Ascending aorta (tissue), 2 donors: ENCODE results near the gene TIGD4. TPM values are rescaled to one million over a fixed set of nuclear protein-coding genes. Genes with fewer than 3 reads are reported as not detected.

Experiments used
- DNase-seq, 2 donors: peaks; one replicate each; pipeline ENCODE4 v3.0.0-alpha.2; 2019; ENCODE audit warnings: low spot score in 2 of 2
- H3K27ac ChIP-seq, 2 donors: fragments of 200-600 bp; sonication (generic); one replicate each; pipeline ENCODE4 v1.5.1; 2016 to 2017; ENCODE audit warnings: mild to moderate bottlenecking in 1 of 2
- H3K27me3 ChIP-seq: fragments of 200-600 bp; sonication (generic); one replicate; pipeline ENCODE4 v1.5.1; 2017
- H3K36me3 ChIP-seq, 2 donors: fragments of 200-600 bp; sonication (generic); one replicate each; pipeline ENCODE4 v1.5.1; 2016
- H3K4me1 ChIP-seq, 2 donors: fragments of 200-600 bp; sonication (generic); one replicate each; pipeline ENCODE4 v1.5.1; 2016 to 2017; ENCODE audit warnings: mild to moderate bottlenecking in 1 of 2
- H3K4me3 ChIP-seq, 2 donors: fragments of 200-600 bp; sonication (generic); one replicate each; pipeline ENCODE4 v1.5.1; 2016 to 2017; ENCODE audit warnings: mild to moderate bottlenecking in 1 of 2
- H3K9me3 ChIP-seq, 2 donors: fragments of 200-600 bp; sonication (generic); one replicate each; pipeline ENCODE4 v1.5.1; 2016
- intact Hi-C: fragments of 100-400 bp; cut with DNase I; formaldehyde crosslinking; loops from one replicate; pipeline ENCODE4 v1.15.1; 2023
- total RNA-seq: library from RNA; depleted of rRNA; stranded (reverse); fragments of >200 nt; gene quantifications from one replicate; pipeline ENCODE4 v1.1.0, GENCODE V29; 2016
- TF ChIP-seq, protein P1 (sequence below), 3 experiments: fragments of 200-600 bp in 2 of 3; fragments of 450-650 bp in 1 of 3; sonication (generic) in 2 of 3; IDR thresholded peaks; one replicate each; pipeline ENCODE4 v1.5.1; 2016 to 2019; ENCODE audit warnings: antibody characterized with exemption in 3 of 3, mild to moderate bottlenecking in 1 of 3, moderate library complexity in 1 of 3

Gene TIGD4
- total RNA-seq, 1 donor from 2014 or later: not detected

DNA sequence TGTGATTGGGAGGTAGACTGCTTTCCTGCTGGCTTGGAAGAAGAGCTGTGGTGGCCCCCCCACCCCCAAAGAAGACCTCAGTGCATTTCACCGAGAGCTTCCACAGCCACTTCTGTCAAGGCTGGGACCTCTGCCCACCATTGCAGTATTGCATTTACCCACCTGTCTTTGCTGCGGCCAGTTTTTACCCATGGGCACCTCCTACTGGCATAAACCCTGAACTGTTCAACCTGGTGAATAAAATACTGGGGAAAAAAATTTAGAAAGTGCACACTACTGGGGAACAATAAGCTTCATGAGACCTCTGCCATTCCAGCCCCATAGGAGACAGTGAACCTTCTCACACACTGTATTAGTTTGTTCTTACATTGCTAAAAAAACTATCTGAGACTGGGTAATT lies 40.5 kb upstream of the TIGD4 start:
- Histone ChIP-seq H3K27me3 (no peaks in the 10 kb centered on the region), H3K9me3 (peaks cover 0 to 39% of the 10 kb centered on the region in 2 donors), H3K4me1 (no peaks in the 10 kb centered on the region), H3K36me3 (peaks cover 3 to 19% of the 10 kb centered on the region in 2 donors), H3K4me3 (no peak overlapping the region), H3K27ac (no peak overlapping the region)
- TF ChIP-seq, protein P1, sequence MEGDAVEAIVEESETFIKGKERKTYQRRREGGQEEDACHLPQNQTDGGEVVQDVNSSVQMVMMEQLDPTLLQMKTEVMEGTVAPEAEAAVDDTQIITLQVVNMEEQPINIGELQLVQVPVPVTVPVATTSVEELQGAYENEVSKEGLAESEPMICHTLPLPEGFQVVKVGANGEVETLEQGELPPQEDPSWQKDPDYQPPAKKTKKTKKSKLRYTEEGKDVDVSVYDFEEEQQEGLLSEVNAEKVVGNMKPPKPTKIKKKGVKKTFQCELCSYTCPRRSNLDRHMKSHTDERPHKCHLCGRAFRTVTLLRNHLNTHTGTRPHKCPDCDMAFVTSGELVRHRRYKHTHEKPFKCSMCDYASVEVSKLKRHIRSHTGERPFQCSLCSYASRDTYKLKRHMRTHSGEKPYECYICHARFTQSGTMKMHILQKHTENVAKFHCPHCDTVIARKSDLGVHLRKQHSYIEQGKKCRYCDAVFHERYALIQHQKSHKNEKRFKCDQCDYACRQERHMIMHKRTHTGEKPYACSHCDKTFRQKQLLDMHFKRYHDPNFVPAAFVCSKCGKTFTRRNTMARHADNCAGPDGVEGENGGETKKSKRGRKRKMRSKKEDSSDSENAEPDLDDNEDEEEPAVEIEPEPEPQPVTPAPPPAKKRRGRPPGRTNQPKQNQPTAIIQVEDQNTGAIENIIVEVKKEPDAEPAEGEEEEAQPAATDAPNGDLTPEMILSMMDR (IDR thresholded peaks at IDR 0.05): no peak
- intact Hi-C loops: no loop called here
- no peak for DNase-seq

DNA sequence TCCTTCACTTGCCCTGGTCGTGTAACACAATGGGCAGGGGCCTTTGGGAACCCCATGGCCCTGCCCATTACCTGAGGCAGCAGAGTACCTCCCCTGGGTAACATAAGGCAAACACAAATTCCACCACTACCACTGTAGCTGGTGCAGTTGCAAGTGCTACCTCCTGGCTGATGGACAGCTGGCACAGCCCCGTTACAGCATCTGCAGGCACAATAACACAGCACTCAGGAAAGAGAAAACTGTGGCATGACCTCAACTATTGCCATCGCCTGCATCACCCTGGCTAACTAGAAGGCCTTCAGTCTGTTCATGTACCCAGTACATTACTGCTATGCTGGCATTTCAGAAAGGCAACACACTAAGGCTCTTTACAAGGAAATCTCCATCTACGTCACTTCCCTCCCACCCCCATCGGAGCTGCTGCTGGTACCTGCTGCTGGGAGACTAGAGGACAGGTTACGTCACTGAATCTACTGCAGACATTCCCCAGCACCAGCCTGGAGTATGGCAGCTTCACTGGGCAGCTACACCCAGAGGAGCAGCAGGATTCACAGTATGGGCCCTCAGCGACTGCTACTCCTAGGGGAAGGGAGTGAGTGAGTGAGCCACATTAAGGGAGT lies 39.6 kb upstream of the TIGD4 start:
- H3K4me3 ChIP-seq: no peak overlapping the region
- TF ChIP-seq, protein P1 (IDR thresholded peaks at IDR 0.05): no peak
- peaks cover 3 to 29% of the 10 kb centered on the region in 2 donors for H3K36me3 ChIP-seq
- H3K27ac ChIP-seq: no peak overlapping the region
- peaks cover 2 to 39% of the 10 kb centered on the region in 2 donors for H3K9me3 ChIP-seq
- no peaks in the 10 kb centered on the region for H3K27me3 ChIP-seq
- H3K4me1 ChIP-seq: no peaks in the 10 kb centered on the region
- intact Hi-C loops: no loop called here
- DNase-seq: no peak

DNA sequence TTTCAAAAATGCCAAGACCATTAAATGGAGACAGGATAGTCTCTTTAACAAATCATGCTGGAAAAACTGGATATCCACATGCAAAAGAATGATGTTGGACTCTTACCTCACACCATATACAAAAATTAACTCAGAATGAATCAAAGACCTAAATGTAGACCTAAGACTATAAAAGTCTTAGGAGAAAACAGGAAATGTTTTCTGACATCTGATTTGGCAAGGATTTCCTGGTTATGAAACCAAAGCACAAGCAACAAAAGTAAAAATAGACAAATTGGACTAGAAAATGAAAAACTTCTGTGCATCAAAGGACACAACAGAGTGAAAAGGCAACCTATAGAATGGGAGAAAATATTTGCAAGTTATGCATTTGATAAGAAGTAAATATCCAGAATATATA lies 37.8 kb upstream of the TIGD4 start:
- no peak for DNase-seq
- Histone ChIP-seq H3K36me3 (peaks cover 3 to 33% of the 10 kb centered on the region in 2 donors), H3K9me3 (peaks cover 3 to 38% of the 10 kb centered on the region in 2 donors), H3K4me3 (no peak overlapping the region), H3K4me1 (no peaks in the 10 kb centered on the region), H3K27ac (no peak overlapping the region), H3K27me3 (no peaks in the 10 kb centered on the region)
- intact Hi-C loops: no loop called here
- TF ChIP-seq, protein P1 (IDR thresholded peaks at IDR 0.05): no peak

DNA sequence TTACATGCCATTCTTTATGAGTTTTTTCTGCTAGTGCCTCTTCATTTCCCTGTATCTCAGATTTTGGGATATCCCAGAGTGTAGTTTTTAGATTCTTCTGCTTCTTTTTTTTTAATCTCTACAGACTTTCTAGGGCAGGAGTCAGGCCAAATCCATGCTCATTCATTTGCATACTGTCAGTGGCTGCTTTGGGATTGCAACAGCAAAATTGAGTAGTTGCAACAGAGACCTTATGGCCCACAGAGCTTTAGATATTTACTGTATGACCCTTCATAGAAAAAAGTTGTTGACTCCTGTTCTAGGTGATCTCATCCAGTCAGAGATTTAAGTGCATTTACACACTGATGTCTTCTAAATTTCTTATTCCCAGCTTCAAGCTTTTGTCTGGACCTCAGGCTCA lies 35.5 kb upstream of the TIGD4 start:
- intact Hi-C loops: no loop called here
- TF ChIP-seq, protein P1 (IDR thresholded peaks at IDR 0.05): no peak
- Histone ChIP-seq H3K36me3 (peaks cover 2 to 36% of the 10 kb centered on the region in 2 donors), H3K4me1 (no peaks in the 10 kb centered on the region), H3K9me3 (peaks cover 3 to 28% of the 10 kb centered on the region in 2 donors), H3K27me3 (no peaks in the 10 kb centered on the region), H3K27ac (no peak overlapping the region), H3K4me3 (no peak overlapping the region)
- DNase-seq: no peak

DNA sequence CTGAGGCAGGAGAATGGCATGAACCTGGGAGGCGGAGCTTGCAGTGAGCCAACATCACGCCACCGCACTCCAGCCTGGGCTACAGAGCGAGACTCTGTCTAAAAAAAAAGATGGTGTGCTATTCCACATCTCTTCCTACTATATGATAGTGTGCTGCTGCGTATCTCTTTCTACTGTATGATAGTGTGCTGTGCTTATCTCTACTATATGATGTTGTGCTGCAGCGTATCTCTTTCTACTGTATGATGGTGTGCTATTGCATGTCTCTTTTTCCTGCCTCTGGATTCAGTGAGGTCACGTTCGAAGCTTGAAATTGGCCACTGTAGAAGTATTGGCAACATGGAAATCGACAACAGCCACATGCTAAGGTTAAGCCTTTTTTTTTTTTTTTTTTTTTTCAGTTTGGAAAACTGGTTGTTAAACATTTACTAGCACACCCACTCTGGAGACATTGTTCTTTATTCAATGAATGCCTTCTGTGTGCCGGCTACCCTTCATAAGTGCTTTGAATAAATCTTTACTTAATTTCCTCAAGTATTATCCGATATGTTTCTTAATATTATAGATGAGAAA lies 31.3 kb upstream of the TIGD4 start:
- Histone ChIP-seq H3K4me1 (no peaks in the 10 kb centered on the region), H3K36me3 (peaks cover 0 to 21% of the 10 kb centered on the region in 2 donors), H3K27ac (no peak overlapping the region), H3K9me3 (peaks cover 3 to 17% of the 10 kb centered on the region in 2 donors), H3K27me3 (no peaks in the 10 kb centered on the region), H3K4me3 (no peak overlapping the region)
- DNase-seq: no peak
- intact Hi-C loops: no loop called here
- TF ChIP-seq, protein P1 (IDR thresholded peaks at IDR 0.05): no peak
